Fibroblast of the aortic adventitia (primary cell): ENCODE measurements around the gene LMO7. TPM values are rescaled to one million over a fixed set of nuclear protein-coding genes. Genes with fewer than 3 reads are reported as not detected.

Experiments
- DNase-seq: peaks from one replicate; pipeline ENCODE4 v3.0.0-alpha.2; 2010; ENCODE audit warnings: low read depth
- H3K4me3 ChIP-seq: 2 replicates; pipeline ENCODE4 v1.5.1; 2011; ENCODE audit warnings: low read depth, mild to moderate bottlenecking, control low read depth, low read length, moderate library complexity
- CTCF ChIP-seq: IDR thresholded peaks from 2 replicates; pipeline ENCODE4 v1.5.1; 2011; ENCODE audit warnings: mild to moderate bottlenecking, low read length, control low read depth, inconsistent platforms; ENCODE audit not compliant: insufficient read depth
- total RNA-seq: library from RNA; depleted of rRNA; stranded (reverse); fragments of >200 nt; gene quantifications from 2 replicates; pipeline ENCODE4 v1.2.3, GENCODE V29; 2012; ENCODE audit warnings: low replicate concordance

The LMO7 gene
- total RNA-seq, 1 donor = 221 TPM

GRCh38 chr13:75744127-75744526, 108.0 kb downstream of the LMO7 start:
- no peak for TF ChIP-seq CTCF
- no peak overlapping the region for H3K4me3 ChIP-seq
- no peak for DNase-seq

DNA sequence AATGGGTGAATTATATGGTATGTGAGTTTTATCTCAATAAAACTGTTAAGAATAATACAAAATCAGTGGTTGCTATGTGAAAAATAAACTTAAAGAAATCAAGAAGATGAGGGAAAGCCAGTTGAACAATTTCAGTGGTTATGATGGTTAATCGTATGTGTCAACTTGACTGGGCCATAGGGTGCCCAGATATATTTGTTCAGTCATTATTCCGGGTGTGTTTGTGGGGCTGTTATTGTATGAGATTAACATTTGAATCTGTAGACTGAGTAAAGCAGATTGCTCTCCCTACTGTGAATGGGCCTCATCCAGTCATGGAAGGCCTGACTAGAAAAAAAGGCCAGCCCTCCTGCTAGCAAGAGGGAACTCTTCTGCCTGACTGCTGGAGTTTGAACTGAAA, 109.3 kb downstream of the LMO7 start:
- TF ChIP-seq CTCF = no peak
- no peak overlapping the region for H3K4me3 ChIP-seq
- no peak for DNase-seq

DNA sequence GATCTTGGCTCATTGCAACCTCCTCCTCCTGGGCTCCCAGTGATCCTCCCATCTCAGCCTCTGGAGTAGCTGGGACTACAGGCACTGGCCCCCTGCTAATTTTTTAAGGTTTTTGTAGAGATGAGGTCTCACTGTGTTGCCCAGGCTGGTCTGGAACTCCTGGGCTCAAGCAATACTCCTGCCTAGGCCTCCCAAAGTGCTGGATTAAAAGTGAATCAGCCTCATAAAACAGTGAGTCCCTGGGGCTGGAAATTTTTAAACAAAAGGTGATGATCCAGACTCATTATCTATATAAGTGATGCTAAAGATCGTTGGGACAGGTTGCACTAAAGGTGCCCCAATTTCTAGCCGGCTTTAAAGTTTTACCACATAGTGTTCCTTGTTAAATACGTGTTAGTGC, 112.7 kb downstream of the LMO7 start:
- no peak for TF ChIP-seq CTCF
- no peak for DNase-seq
- H3K4me3 ChIP-seq = no peak overlapping the region

DNA sequence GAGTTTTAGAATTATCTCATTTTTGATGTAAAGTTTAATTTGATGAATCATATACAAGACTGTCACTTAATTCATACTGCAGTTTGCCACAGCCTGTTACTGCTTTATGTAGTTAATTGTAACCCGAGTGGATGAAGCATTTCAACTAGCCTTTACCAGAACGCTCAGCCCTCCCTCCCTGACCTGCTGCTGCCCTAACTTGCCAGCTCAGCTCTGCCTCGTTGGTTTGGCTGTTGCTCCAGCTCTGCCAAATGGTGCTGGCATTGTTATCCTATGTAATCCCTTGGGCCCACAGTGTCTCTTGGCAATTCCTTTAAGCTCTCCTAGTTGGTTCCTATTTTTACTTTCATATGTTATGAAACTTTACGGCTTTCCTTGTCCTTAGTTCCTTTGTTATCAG, 113.3 kb downstream of the LMO7 start:
- no peak for TF ChIP-seq CTCF
- H3K4me3 ChIP-seq = peak overlapping the region; percentile 31
- DNase-seq = peak; percentile 83

DNA sequence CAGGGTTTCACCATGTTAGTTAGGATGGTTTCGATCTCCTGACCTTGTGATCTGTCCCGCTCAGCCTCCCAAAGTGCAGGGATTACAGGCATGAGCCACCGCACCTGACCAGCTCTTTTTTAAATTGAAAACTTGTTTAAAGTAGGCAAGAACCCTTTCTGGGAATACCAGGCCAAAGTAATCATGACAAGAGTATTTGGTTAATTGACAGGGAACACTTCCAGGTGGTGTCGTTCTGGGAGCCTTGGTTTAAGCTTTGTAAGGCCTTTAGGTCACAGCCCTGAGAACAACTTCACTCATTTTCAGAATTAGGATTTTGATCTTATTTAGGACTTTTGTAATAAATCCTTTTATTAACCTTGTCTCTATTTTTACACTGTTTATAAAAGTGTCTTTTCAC, 115.2 kb downstream of the LMO7 start:
- no peak for TF ChIP-seq CTCF
- no peak overlapping the region for H3K4me3 ChIP-seq
- DNase-seq = no peak

DNA sequence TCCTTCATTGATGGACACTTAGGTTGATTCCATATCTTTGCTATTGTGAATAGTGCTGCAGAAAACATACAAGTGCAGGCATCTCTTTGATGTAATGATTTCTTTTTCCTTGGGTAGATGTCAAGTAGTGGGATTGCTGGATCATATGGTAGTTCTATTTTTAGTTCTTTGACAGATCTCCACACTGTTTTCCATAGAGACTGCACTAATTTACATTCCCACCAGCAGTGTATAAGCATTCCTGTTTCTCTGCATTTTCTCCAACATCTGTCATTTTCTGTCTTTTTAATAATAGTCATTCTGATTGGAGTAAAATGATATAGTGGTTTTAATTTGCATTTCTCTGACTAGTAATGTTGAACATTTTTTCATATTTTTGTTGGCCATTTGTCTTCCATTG, 116.7 kb downstream of the LMO7 start:
- DNase-seq = no peak
- no peak overlapping the region for H3K4me3 ChIP-seq
- no peak for TF ChIP-seq CTCF

DNA sequence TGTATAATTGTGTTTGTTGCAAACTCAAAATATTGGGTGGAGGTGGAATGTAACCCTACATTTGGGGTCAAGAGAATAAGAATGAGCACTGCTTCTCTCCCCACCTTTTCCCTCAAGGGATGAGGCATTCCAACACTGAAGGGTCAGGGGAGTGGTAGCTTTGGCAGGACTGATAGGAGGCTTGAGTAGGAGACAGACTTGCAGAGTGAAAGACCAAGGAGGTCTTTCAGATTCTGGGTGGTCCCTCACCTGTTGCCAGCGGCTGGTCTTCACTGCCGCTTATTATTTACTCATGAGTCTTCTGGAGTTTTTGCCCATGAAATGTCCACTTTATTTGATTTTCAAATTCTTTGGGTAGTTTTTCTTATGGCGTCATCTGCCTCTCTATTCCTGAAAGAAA, 118.8 kb downstream of the LMO7 start:
- DNase-seq = no peak
- no peak for TF ChIP-seq CTCF

More for the DNA sequence above, 118.8 kb downstream of the LMO7 start:
- H3K4me3 ChIP-seq = no peak overlapping the region
